ENCODE measurements around the gene TMOD1.

DNA sequence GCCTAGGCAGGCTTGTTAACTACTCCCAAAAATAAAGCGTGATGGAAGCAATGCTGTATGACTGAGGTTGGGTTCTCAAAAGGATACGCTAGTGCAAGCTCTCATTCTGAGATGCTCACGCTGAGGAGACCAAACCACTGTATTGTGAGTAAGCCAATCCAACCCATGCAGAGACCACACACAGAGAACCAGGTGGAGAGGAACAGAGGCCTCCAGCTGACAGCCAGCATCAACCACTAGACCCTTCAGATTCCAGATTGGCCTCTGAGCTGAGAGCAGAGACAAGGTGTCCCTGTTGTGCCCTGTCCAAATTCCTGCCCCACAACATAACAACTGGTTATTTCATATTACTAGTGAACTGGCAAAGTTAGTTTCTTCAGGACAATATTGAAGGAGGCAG, 127.2 kb downstream of the TMOD1 start:
- TF ChIP-seq, protein P1, sequence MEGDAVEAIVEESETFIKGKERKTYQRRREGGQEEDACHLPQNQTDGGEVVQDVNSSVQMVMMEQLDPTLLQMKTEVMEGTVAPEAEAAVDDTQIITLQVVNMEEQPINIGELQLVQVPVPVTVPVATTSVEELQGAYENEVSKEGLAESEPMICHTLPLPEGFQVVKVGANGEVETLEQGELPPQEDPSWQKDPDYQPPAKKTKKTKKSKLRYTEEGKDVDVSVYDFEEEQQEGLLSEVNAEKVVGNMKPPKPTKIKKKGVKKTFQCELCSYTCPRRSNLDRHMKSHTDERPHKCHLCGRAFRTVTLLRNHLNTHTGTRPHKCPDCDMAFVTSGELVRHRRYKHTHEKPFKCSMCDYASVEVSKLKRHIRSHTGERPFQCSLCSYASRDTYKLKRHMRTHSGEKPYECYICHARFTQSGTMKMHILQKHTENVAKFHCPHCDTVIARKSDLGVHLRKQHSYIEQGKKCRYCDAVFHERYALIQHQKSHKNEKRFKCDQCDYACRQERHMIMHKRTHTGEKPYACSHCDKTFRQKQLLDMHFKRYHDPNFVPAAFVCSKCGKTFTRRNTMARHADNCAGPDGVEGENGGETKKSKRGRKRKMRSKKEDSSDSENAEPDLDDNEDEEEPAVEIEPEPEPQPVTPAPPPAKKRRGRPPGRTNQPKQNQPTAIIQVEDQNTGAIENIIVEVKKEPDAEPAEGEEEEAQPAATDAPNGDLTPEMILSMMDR (IDR thresholded peaks at IDR 0.05 in 2 of 3, conservative IDR thresholded peaks at IDR 0.05 in 1 of 3; ENCODE audit: control insufficient read depth in 2 of 3, extremely low read depth in 1 of 3, insufficient read depth in 1 of 3, low read depth in 3 of 3, low read length in 3 of 3), result no peak
- TF ChIP-seq KDM1A (IDR thresholded peaks at IDR 0.05; ENCODE audit: borderline replicate concordance) (no peak), NR2C2 (IDR thresholded peaks at IDR 0.05; ENCODE audit: borderline replicate concordance, control insufficient read depth, insufficient read length, low read depth) (no peak), EP300 (IDR thresholded peaks at IDR 0.05; ENCODE audit: borderline replicate concordance in 1 of 2, control insufficient read depth in 1 of 2, low read depth in 2 of 2, low read length in 2 of 2) (no peak), SP1 (IDR thresholded peaks at IDR 0.05; ENCODE audit: low read depth, low read length) (no peak), TARDBP (IDR thresholded peaks at IDR 0.05; ENCODE audit: borderline replicate concordance) (no peak), EZH2 (IDR thresholded peaks at IDR 0.05; ENCODE audit: borderline replicate concordance, control insufficient read depth, low read depth, low read length) (no peak), TAF1 (IDR thresholded peaks at IDR 0.05; ENCODE audit: borderline replicate concordance, low read depth, low read length) (no peak), FOS (IDR thresholded peaks at IDR 0.05; ENCODE audit: borderline replicate concordance, extremely low read depth, insufficient read length) (no peak), RAD51 (IDR thresholded peaks at IDR 0.05) (no peak), RCOR1 (conservative IDR thresholded peaks at IDR 0.05; ENCODE audit: low read depth, low read length) (no peak)
